Measurements from ENCODE around the gene BAG5.

GRCh38 chr14:103537175-103537990, 25.1 kb downstream of the BAG5 start:
- TF ChIP-seq, protein P1, sequence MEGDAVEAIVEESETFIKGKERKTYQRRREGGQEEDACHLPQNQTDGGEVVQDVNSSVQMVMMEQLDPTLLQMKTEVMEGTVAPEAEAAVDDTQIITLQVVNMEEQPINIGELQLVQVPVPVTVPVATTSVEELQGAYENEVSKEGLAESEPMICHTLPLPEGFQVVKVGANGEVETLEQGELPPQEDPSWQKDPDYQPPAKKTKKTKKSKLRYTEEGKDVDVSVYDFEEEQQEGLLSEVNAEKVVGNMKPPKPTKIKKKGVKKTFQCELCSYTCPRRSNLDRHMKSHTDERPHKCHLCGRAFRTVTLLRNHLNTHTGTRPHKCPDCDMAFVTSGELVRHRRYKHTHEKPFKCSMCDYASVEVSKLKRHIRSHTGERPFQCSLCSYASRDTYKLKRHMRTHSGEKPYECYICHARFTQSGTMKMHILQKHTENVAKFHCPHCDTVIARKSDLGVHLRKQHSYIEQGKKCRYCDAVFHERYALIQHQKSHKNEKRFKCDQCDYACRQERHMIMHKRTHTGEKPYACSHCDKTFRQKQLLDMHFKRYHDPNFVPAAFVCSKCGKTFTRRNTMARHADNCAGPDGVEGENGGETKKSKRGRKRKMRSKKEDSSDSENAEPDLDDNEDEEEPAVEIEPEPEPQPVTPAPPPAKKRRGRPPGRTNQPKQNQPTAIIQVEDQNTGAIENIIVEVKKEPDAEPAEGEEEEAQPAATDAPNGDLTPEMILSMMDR (conservative IDR thresholded peaks at IDR 0.05): no peak
- TF ChIP-seq EZH2 (IDR thresholded peaks at IDR 0.05; ENCODE audit: low read depth): no peak
